Measurements from ENCODE around the gene LRPAP1.

GRCh38 chr4:3472411-3473141, 59.6 kb downstream of the LRPAP1 start:
- TF ChIP-seq CTCF (IDR thresholded peaks at IDR 0.05) = no peak
- no peak for TF ChIP-seq POLR2AphosphoS5 (IDR thresholded peaks at IDR 0.05)
- no peak for TF ChIP-seq POLR2A (IDR thresholded peaks at IDR 0.05)

All from prostate gland (tissue), 2 donors.